ENCODE results near the gene CHST3. TPM values are rescaled to one million over a fixed set of nuclear protein-coding genes. Genes with fewer than 3 reads are reported as not detected.

Gene CHST3
- total and polyA plus RNA-seq, 9 of the 15 experiments (the other 6 are each of a cell fraction or from before 2014, with no cell fraction given): 0.01 to 1.3 (median 0.15) TPM

DNA sequence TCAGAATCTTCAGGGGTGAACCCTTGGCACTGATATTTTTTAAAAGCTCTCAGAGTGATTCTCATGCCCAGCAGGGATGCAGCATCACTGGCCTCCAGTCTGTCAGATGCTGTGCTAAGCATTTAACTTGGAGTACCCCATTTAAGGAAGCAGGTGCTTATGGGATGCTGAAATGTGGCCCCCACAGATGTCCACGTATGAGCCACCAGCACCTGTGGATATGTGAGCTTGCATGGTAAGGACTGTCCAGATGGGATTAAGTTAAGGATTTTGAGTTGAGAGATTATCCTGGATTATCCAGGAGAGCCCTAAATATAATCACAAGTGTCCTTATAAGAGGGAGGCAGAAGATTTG is 17.7 kb downstream of the CHST3 start (continued):
- TF ChIP-seq ILK (tag; IDR thresholded peaks at IDR 0.05; ENCODE audit: borderline replicate concordance, low read depth): no peak
- TF ChIP-seq KDM2B (CRISPR knock-in tag; IDR thresholded peaks at IDR 0.05): no peak
- no peak for TF ChIP-seq ZNF551 (CRISPR knock-in tag; IDR thresholded peaks at IDR 0.05)
- no peak for TF ChIP-seq ZNF232 (CRISPR knock-in tag; IDR thresholded peaks at IDR 0.05)

DNA sequence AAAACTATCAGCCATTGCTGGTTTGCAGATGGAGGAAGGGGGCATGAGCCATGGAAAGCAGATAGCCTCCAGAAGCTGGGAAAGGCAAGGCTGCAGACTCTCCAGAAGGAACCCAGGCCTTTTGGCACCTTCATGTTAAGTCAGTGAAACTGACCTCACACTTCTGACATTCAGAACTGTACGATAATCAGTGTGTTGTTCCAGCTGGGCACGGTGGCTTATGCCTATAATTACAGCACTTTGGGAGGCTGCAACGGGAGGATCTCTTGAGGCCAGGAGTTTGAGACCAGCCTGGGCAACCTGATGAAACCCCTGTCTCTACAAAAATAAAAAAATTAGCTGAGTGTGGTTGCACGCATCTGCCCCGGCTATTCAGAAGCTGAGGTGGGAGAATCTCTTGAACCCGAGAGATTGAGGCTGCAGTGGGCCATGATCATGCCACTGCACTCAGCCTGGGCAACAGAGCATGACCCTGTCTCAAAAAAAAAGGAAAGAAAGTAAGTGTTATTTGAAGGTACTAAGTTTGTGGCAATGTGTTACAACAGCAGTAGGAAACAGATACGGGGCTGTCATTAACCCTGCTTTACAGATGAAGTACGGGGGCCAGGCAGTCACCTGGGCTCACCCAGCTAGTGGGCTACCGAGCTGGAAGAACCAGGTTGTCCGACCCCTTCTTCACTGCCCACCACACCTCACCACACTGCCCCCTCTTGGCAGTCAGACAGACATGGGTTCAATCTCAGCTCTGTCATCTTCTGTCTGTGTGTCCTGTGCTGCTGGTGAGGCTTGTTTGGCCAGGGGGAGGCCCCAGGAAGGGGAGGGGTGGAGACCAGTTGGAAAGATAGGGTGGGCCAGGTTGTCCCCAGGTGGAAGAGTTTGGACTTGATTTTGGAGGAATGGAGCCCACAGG is 18.3 kb downstream of the CHST3 start:
- CTCF ChIA-PET (ENCODE audit: low intra/inter-chr PET ratio): no interaction called here
- Histone ChIP-seq H3K4me1 (replicated peaks in 1 of 2; ENCODE audit: control insufficient read depth in 2 of 2, insufficient read depth in 2 of 2, low read length in 2 of 2) (peaks cover 11 to 15% of the 10 kb centered on the region in 2 experiments; a peak in 4 of 5 replicates), H2AFZ (ENCODE audit: low read depth, low read length) (no peak overlapping the region), H3K9me3 (replicated peaks; ENCODE audit: control insufficient read depth, insufficient read depth, low read depth, low read length) (no peaks in the 10 kb centered on the region), H3K4me3 (no peak overlapping the region), H3K27ac (ENCODE audit: extremely low read depth, low read depth, low read length) (no peak overlapping the region), H3K4me2 (ENCODE audit: insufficient read depth, low read length) (no peak overlapping the region), H3K79me2 (ENCODE audit: control insufficient read depth, insufficient read depth, low read length) (no peaks in the 10 kb centered on the region), H3K27me3 (ENCODE audit: control insufficient read depth in 2 of 2, insufficient read depth in 2 of 2, low read length in 2 of 2) (peaks cover 33 to 49% of the 10 kb centered on the region in 2 experiments), H3K9ac (ENCODE audit: insufficient read depth in 1 of 2, low read depth in 2 of 2, low read length in 2 of 2) (no peak overlapping the region), H3K9me1 (ENCODE audit: control insufficient read depth, insufficient read depth, low read length) (no peaks in the 10 kb centered on the region), H4K20me1 (replicated peaks; ENCODE audit: control insufficient read depth, insufficient read depth, low read length) (no peaks in the 10 kb centered on the region; the same call in 1 of the 2 replicates), H3K36me3 (ENCODE audit: control insufficient read depth, insufficient read depth, low read length) (no peaks in the 10 kb centered on the region)
- ATAC-seq: no peak
- POLR2A ChIA-PET: interaction anchor here (1.1 to 1.6 kb wide), 2 partner anchors 13 to 712 kb away, joined by 3 read pairs; no protein-coding TSS in a partner anchor
- BruUV-seq (replicated peaks): no TSS peak
- no peak for DNase-seq (ENCODE audit: extremely low read depth in 1 of 4, low spot score in 3 of 4)
- TF ChIP-seq, protein P1, sequence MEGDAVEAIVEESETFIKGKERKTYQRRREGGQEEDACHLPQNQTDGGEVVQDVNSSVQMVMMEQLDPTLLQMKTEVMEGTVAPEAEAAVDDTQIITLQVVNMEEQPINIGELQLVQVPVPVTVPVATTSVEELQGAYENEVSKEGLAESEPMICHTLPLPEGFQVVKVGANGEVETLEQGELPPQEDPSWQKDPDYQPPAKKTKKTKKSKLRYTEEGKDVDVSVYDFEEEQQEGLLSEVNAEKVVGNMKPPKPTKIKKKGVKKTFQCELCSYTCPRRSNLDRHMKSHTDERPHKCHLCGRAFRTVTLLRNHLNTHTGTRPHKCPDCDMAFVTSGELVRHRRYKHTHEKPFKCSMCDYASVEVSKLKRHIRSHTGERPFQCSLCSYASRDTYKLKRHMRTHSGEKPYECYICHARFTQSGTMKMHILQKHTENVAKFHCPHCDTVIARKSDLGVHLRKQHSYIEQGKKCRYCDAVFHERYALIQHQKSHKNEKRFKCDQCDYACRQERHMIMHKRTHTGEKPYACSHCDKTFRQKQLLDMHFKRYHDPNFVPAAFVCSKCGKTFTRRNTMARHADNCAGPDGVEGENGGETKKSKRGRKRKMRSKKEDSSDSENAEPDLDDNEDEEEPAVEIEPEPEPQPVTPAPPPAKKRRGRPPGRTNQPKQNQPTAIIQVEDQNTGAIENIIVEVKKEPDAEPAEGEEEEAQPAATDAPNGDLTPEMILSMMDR (IDR thresholded peaks at IDR 0.05 in 2 of 3, conservative IDR thresholded peaks at IDR 0.05 in 1 of 3; ENCODE audit: insufficient read depth in 2 of 3, low read depth in 1 of 3, low read length in 3 of 3): 0 out of 6 replicates have a peak, but pooled peaks of 1 of the 3 experiments have one; percentile 25
- no peak for TF ChIP-seq MCM5 (IDR thresholded peaks at IDR 0.05; ENCODE audit: low read depth)
- no peak for FAIRE-seq
- 20% methylated on average over 10 of the region's 10 CpGs for WGBS (ENCODE audit: insufficient coverage, low coverage, missing lambda C conversion rate)
- in situ Hi-C loops (cut with MboI) (no loop called here), intact Hi-C loops (cut with micrococcal nuclease) (no loop called here)

All from K562 (cell line).